HG03565 (cell line): ENCODE measurements around the gene HOXB3.

ENCODE experiments used
- ATAC-seq: cut with Tn5 transposase; IDR thresholded peaks from one replicate; pipeline ENCODE4 v1.9.1; 2021; ENCODE audit warnings: mild to moderate bottlenecking, moderate library complexity; ENCODE audit not compliant: unreplicated experiment

HOXB3 gene

GRCh38 chr17:48613862-48614694 lies 24.0 kb upstream of the HOXB3 start:
- no peak for ATAC-seq

- no peak for ATAC-seq
These were observed 23.0 kb upstream of the HOXB3 start for GRCh38 chr17:48612854-48613691.

GRCh38 chr17:48612456-48612853 lies 22.4 kb upstream of the HOXB3 start:
- ATAC-seq: no peak

GRCh38 chr17:48611681-48612455 lies 21.8 kb upstream of the HOXB3 start:
- no peak for ATAC-seq

GRCh38 chr17:48611213-48611612 lies 21.2 kb upstream of the HOXB3 start:
- no peak for ATAC-seq

GRCh38 chr17:48610282-48611211 lies 20.5 kb upstream of the HOXB3 start, which contains the start of gene HOXB7:
TSS of gene HOXB7 (minus strand) at chr17:48611017. CDS start at chr17:48610918, 99 bp downstream.
- no peak for ATAC-seq

GRCh38 chr17:48609759-48610281 lies 19.8 kb upstream of the HOXB3 start:
- ATAC-seq: no peak

- ATAC-seq: no peak
These were observed 19.0 kb upstream of the HOXB3 start for GRCh38 chr17:48609033-48609432.

- ATAC-seq: no peak
These were observed 18.4 kb upstream of the HOXB3 start for GRCh38 chr17:48608494-48608834.

- ATAC-seq: no peak
These were observed 17.0 kb upstream of the HOXB3 start for GRCh38 chr17:48606892-48607614.

- ATAC-seq: no peak
These were observed 16.2 kb upstream of the HOXB3 start for GRCh38 chr17:48605991-48606891.

- ATAC-seq: no peak
These were observed 15.4 kb upstream of the HOXB3 start for GRCh38 chr17:48605409-48605919.

- no peak for ATAC-seq
These were observed 14.8 kb upstream of the HOXB3 start, which contains the start of gene HOXB6 for GRCh38 chr17:48604770-48605329. TSS of gene HOXB6 (minus strand) at chr17:48604986. CDS start at chr17:48598150, 6,836 bp downstream.

- no peak for ATAC-seq
These were observed 14.1 kb upstream of the HOXB3 start for GRCh38 chr17:48603959-48604769.

GRCh38 chr17:48601539-48602425 lies 11.7 kb upstream of the HOXB3 start:
- ATAC-seq: no peak

GRCh38 chr17:48601207-48601538 lies 11.1 kb upstream of the HOXB3 start:
- ATAC-seq: no peak
